ENCODE results near the gene CUBN. TPM values are rescaled to one million over a fixed set of nuclear protein-coding genes. Genes with fewer than 3 reads are reported as not detected.

The CUBN gene
- total and polyA plus RNA-seq, 9 of the 15 experiments (the other 6 are each of a cell fraction or from before 2014, with no cell fraction given) = 0.04 to 0.33 (median 0.09) TPM

GRCh38 chr10:17025444-17026295, 103.9 kb downstream of the CUBN start (continued):
- TF ChIP-seq FOSL1 (tag; conservative IDR thresholded peaks at IDR 0.05) = peak; percentile 51
- 0 out of 4 replicates have a peak, but pooled peaks of 1 of the 2 experiments have one; percentile 19 for TF ChIP-seq RAD21 (CRISPR knock-in tag; conservative IDR thresholded peaks at IDR 0.05 in 1 of 2, IDR thresholded peaks at IDR 0.05 in 1 of 2)
- peak; percentile 44; the same call in 1 of the 2 replicates for TF ChIP-seq JUN (IDR thresholded peaks at IDR 0.05; ENCODE audit: borderline replicate concordance, low read depth, low read length)
- no peak for TF ChIP-seq JUN (CRISPR knock-in tag; IDR thresholded peaks at IDR 0.05; ENCODE audit: borderline replicate concordance)
- no peak for TF ChIP-seq ZNF609 (CRISPR knock-in tag; IDR thresholded peaks at IDR 0.05; ENCODE audit: borderline replicate concordance)
- TF ChIP-seq ZBTB43 (CRISPR knock-in tag; IDR thresholded peaks at IDR 0.05) = no peak
- no peak for TF ChIP-seq SMARCA5 (IDR thresholded peaks at IDR 0.05)
- TF ChIP-seq MTA3 (IDR thresholded peaks at IDR 0.05; ENCODE audit: borderline replicate concordance) = no peak
- peak; percentile 42; the same call in 1 of the 2 replicates for TF ChIP-seq ATF3 (IDR thresholded peaks at IDR 0.05)
- no peak for TF ChIP-seq ATF3 (CRISPR knock-in tag; conservative IDR thresholded peaks at IDR 0.05)
- peak; percentile 80 to 86 for TF ChIP-seq KDM1A (IDR thresholded peaks at IDR 0.05)
- TF ChIP-seq NRF1 (conservative IDR thresholded peaks at IDR 0.05 in 1 of 2, IDR thresholded peaks at IDR 0.05 in 1 of 2) = no peak
- TF ChIP-seq HSF4 (CRISPR knock-in tag; IDR thresholded peaks at IDR 0.05; ENCODE audit: borderline replicate concordance) = no peak
- no peak for TF ChIP-seq ZNF507 (tag; conservative IDR thresholded peaks at IDR 0.05)
- 0 out of 2 replicates have a peak, but pooled peaks have one; percentile 52 for TF ChIP-seq ZNF589 (CRISPR knock-in tag; IDR thresholded peaks at IDR 0.05; ENCODE audit: low read depth)
- peak; percentile 73 for TF ChIP-seq SPI1 (IDR thresholded peaks at IDR 0.05; ENCODE audit: borderline replicate concordance, low read depth, low read length)
- TF ChIP-seq SFPQ (IDR thresholded peaks at IDR 0.05; ENCODE audit: low read depth, low read length) = no peak
- TF ChIP-seq SMARCB1 (IDR thresholded peaks at IDR 0.05; ENCODE audit: insufficient read length, low read depth) = no peak

Data from K562 (cell line).